Upper lobe of left lung (tissue), 4 donors: ENCODE data around the gene CCDC160.

Experiments used
- CTCF ChIP-seq, 6 experiments: fragments of 450-650 bp in 4 of 6; fragments of 200-600 bp in 2 of 6; sonication (generic) in 2 of 6; IDR thresholded peaks; one replicate each; pipeline ENCODE4 v1.5.1; 2016 to 2019; ENCODE audit warnings: antibody characterized with exemption in 6 of 6
- POLR2AphosphoS5 ChIP-seq, 2 donors: sonication (generic); formaldehyde crosslinking; IDR thresholded peaks; one replicate each; pipeline ENCODE4 v1.5.1; 2017; ENCODE audit warnings: antibody characterized with exemption in 2 of 2

DNA sequence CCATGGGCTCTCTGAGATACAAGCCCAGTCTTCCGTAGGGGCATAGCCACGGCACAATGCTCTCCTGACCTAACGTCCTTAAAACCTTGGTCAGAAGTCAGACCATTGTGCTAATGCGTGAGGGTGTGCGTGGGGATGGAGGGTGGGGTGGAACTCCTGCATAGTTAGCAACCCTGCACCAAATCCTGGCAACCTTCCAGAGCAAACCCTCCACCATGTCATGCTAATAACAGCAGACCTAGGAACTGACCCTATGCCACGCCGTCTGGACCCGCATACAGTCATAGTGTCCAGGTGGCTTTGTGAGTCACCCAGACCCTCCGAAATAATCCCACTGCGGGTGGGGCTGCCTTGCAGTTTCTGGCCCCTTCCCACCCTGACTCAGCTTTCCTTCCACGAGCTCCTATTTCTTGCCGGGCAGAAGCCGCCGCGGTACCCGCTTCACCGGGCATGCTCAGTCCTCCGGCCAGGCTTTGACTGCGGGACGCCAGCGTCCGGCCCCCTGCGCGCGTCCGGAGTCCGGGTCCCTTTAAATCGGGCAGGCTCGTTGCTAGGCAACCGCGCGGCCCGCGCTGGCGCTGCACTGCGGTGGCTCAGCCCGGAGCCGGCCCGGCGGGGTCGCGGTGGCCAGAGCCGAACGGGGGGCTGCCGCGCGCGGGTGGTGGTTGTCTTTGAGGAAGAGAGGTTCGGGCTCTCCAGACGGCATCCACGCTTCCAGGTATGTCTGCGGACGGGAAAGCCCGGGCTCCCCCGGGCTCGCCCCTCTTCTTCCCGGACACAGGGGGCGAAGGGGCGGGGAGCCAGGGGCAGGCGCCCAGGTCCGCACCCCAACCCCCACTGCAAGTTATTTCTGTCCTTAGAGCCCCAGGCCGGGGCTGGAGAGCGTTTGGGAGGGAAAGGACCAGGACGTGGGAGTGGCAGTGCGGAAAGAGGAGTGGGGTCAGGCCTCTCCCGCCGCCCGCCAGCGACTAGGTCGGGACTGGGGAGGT lies at the start of gene CCDC160:
- TF ChIP-seq CTCF (IDR thresholded peaks at IDR 0.05) (no peak), POLR2AphosphoS5 (IDR thresholded peaks at IDR 0.05) (no peak)
